GM21447 (cell line): ENCODE data around the gene AFF2.
"Not testable (repeated sequence)": the region's sequence is repeated elsewhere in the genome, so short reads cannot be mapped to it uniquely, and the experiment has no call there.

ENCODE experiments used
- ATAC-seq: cut with Tn5 transposase; IDR thresholded peaks from one replicate; pipeline ENCODE4 v1.9.1; 2021; ENCODE audit not compliant: unreplicated experiment

The AFF2 gene

DNA sequence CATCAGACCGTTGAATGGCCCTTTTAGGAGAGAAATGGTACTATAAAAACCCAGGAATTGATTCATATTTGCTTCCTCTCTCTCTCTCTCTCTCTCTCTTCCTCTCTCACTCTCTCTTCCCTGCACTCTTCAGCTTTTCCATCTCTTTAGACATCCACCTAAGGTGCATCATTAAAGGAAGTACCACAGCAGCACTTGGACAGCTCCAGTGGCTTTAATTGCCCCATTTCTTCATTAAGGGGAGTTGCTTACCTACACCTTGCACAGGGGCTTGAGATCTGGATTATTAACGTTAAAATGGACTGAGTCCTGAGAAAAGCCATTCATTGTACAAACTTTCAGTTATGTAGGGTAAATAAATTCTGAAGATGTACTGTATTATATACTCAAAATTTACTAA, 323.6 kb downstream of the AFF2 start:
- ATAC-seq, result no peak

DNA sequence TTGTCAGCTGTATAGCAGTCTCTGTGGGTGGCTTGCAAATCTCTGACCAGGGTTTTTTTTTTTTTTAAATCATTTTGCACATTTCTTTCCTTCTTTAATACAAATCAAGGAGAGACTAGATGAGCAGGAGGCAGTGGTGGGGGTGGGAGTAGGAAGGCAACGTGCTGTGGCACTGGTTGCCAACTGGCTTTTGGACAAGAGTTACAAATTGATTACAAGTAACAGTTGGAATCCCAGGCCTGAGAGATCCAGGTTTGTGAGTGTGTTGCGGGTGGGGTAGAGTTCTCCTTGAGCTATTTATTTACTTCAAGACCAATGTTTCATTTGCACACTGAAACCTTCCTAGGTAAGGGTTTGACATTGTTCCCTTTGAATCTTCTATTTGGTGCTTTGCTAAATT, 325.3 kb downstream of the AFF2 start:
- no peak for ATAC-seq

DNA sequence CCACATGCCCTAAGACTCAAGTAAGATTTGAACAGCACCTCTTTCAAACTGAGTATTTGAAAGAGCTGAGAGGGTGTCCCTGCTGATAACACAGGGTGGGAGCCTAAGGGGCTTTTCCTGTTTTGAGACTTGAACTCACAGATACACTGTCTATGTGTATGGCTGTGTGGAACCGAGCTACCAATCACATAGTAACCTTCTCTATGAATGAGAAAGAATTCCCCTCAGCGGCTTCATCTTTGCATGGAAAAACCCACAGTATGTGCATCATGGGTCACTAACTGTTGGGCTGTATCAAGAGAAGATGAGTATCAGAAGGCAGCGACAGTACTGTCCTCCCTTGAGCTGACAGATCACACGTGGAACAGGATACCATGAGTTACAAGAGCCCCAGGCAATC, 336.3 kb downstream of the AFF2 start:
- no peak for ATAC-seq

DNA sequence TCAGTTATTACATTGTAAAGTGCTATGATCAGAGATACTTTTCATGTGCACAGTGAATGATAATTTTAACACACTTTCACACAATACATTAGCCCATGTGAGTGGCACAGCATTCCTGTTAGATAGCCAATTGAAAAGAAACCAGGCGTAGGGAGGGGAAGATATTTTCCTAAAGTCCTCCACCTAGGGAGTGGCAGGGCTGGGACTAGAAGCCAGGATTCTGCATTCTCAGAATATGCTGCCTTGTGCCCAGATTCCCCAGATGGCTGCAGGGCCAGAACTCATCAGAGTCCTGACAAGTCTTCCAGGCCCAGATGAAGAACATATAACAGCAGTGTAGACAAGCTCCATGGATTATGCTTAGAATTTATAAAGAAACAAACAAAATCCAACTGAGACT, 350.2 kb downstream of the AFF2 start:
- ATAC-seq, result no peak

DNA sequence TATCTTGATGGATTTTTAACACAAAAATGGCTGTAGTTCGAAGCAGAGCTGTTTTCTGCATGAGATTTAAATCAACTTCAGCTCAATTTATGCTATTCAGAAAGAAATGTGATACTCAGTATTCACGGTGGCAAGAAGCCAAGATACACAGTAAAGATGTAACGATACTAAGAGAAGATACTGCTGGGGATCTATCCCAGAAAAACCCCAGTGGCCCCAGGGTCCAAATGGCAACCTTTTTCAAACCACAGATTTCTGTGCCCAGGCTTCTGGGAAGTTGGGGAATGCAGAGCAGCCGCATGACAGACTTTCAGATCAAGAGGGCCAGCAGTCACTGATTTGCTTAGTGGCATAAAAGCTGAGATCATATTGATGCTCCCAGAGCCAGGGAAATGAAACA, 353.9 kb downstream of the AFF2 start:
- ATAC-seq, result no peak

DNA sequence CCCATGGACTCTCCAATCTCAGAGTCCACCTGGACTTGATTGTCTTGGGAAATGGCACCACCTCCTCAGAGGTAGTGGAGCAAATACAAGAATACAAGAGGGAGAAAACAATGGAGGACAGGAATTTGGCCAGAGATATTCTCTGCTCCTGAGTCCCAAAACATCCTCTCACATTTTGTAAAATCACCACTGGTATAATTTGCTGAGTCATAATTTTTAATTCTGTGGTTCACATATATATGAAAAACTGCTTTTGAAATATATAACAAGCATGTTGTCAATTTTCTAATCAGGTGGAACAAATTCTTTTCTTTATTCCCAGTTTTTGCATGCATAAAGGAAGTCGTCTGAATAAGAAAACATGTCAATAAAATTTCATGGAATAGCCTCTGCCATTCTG, 356.1 kb downstream of the AFF2 start:
- ATAC-seq, result no peak

DNA sequence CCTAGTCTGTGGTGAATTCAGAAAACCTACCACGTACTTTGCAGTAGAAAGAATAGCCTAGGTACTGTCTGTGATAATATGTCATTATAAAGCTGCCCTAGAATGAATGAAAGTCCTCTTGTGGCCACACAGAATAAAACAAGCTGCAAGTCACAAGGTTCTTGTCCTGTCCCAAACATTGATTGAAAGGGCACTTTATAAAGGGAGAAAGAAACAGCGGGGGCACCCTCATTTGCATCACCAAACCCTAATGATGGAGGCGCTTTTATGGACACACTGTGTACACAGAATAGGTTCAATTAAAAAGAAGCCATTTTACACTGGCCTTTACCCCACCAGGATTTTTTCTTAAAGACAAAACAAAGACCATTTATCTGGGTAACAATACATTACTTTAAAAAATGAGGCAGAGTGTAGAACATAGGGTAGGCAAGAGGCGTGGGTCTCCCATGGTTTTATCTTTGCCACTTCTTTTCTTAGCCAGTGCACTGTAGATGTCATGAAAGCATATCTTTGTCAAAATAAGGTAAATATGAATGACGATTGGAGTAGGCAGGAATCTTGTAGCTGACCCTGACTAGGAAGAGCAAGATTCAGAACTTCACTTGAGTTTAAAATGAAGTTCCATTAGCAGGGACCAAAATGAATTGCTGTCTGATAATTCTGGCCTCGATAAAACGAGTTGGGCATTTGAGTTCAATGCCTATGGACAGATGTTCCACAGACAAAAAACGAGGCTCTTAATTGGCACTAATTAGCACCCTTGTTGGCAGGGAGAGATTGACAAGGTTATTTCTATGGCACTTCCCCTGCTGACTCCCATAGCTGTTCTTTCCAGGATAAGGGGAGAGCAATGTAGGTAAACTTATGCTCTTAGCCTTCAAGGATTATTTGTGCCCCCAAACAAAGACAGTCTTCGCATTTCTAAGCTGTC, 365.1 kb downstream of the AFF2 start:
- no peak for ATAC-seq

DNA sequence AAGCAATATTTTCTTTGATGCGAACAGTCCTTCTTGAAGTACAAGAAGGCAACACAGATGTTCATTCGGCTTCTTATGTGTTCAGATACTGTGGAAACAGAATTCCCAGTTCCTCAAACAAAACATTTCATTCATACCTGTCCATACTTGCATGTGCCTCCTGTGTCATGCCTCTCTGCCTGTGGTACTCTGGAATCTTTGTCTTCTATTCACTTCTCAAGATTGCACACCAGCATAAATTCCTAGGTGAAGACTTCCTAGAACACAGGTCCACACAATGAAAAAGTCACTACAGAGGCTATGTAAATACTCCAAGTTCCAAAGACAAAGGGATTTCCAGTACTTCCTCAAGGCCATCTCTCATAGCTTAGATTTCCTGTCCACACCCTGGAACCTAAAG, 367.2 kb downstream of the AFF2 start:
- no peak for ATAC-seq

DNA sequence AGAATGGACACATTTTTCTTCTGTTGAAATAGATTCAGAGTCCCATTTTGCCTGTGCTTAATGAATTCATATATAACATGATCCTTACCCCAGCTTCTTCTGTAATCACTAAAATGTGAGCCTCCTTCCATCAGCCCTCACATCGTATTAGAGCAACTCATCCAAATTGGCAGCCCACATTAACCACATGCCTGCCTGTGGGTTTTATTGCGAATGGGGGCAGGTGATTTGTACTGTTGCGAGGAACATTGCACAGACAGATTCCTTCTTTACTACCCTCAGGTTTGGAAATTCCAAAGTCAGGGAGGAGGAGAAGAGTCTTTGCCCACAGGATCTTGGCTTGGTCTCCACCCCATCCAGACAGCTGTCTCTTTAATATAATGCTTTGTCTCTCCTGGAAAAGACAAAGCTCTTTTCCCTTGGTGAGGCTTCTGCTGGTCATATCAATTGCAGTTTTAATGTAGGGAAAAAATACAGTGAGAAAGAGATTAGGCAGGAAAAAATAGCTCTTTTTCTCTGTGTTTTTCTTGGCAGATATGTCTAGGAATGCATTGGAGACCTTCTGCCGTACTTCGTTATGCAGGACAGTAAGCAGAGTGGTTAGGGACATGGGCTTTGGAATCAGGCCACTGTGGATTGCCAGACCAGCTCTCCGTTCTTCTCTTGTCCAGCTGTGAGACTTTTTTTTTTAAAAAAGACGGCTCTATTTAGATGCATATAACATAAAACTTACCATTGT, 371.2 kb downstream of the AFF2 start:
- no peak for ATAC-seq

DNA sequence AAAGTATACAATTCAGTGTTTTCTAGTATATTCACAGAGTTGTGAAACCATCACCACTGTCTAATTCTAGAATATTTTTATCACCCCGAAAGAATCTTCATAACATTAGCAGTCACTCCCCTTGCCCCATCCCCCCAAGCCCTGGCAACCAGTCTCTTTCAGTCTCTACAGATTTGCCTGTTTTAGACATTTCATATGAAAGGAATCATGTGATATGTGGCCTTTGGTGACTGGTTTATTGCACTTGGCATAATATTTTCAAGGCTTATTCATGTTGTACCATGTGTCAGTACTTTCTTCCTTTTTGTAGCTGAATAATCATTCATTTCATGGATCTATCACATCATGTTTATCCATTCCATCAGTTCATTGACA, 371.7 kb downstream of the AFF2 start:
- ATAC-seq, result no peak

DNA sequence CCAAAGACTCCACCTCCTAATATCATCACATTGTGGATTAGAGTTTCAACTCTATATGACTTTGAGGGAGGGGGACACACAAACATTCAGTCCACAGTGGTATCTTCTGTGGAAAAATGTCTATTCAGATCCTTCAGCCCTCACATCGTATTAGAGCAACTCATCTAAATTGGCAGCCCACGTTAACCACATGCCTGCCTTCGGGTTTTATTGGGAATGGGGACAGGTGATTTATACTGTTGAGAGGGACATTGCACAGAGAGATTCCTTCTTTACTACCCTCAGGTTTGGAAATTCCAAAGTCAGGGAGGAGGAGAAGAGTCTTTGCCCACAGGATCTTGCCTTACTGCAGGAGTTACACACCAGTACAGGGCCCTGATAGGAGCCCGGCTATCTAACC, 372.5 kb downstream of the AFF2 start:
- no peak for ATAC-seq

DNA sequence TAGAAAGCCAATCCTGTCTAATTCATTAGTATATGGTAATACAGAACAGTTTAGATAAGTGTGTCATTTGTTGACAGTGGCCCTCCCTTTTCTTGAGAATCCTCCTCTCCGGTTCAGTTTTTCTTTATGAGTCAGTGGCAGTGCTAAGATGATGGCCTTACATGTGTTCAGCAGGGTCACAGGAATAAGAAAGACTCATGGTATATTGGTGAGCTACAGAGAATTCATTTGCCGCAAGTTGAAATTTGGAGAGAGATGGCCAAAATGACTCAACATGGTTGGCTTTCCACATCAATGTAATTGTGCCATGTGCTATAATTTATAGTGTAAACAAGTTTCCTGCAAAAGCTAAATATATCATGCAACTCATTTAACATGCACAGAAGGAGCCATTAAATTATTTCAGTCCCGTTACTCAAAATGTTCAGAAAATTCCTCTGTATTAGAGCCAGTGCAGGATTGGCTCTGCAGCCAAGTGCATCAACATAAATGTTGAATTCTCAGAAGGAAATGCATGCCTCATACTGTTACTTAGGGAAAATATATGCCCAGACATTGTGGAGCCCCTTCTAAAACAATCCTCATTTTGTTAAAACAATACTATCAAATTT, 374.3 kb downstream of the AFF2 start:
- no peak for ATAC-seq

DNA sequence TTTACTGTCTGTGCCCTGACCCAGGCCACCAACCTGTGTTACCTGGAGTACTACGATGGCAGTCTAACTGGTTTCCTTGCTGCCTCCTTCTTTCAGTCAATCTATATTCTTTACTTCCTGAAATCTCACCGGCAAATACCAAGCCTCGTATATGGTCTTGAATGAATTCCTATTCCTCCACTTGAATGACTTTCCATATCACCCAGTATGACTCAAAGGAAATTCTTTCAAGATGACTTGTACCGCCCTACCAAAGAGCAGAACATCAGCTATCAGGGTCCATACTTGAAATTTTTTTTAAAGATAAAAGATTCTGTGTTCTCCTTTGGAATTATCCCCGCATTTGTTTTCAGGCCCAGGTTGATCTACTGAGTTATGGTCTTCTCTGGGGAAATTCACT, 378.0 kb downstream of the AFF2 start:
- no peak for ATAC-seq

DNA sequence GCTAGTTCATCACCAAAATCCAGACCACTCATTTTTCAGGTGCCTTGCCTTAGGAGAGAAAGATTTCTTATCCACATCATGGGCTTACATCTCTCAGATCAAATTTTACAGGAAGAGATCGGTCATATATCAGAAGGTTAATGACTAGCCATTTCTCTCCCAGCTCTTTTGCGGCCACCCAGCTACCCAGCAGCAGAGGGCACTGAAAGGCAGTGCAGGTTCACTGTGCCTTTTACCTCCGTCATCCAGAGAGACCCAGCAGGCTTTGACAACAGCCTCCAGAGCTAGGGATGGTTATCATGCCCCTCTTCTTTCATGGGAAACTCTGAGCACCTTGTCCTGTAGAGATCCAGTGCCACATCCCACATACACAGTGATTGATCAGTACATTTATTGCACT, 384.8 kb downstream of the AFF2 start:
- ATAC-seq, result no peak

DNA sequence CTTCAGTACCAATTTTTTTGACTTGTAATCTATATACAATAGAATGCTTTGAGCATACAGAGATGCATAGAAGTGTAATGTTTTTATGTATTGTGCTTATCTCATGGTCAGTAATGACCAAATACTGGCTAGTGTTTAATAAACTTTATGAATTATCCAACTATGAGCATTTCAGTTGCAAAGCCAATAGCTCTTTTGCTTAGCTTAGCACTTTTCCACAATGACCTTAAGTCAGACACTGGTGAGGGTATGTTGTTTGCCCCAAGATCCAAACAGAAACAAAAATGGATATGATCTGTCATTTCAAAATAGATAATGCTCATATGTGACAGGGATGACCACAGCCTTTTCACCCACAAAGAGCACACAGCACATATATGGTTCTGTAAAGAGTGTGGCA, 393.0 kb downstream of the AFF2 start:
- no peak for ATAC-seq

DNA sequence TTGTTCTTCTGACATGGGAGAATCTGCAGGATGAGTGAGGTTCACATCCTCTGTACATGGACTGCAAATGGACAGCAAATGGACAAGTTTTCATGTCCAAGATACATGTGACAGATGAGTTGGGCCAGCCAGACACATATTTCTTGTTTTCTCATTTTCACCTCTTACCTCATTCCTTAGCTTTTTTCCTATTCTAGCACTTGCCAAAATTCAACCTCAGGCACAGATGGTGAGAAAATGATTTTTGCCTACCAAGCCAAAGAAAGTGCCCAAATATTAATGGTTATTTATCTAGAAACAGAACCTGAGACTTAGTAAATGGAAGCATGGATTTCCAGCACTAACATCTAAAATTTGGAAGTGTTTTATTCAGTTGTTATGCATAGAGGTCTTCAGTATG, 402.2 kb downstream of the AFF2 start:
- no peak for ATAC-seq

DNA sequence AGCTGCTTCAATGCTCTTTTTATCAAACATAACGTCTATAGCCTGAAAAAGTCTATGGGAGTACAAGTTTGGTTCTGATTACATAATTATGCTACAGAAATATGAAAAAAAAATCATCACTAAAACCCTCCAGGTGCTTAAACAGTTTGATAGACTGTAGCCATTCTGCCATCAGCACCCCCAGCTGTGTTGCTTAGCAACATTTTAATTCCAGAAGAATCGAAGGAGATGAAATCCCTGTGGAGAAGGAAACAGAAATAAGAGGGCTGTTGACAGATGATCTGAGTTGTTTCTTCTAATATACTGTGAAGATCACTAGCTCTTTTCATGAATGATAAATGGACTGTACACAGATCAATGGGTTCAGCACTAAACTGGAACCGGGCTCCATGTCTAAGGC, 402.8 kb downstream of the AFF2 start:
- no peak for ATAC-seq

DNA sequence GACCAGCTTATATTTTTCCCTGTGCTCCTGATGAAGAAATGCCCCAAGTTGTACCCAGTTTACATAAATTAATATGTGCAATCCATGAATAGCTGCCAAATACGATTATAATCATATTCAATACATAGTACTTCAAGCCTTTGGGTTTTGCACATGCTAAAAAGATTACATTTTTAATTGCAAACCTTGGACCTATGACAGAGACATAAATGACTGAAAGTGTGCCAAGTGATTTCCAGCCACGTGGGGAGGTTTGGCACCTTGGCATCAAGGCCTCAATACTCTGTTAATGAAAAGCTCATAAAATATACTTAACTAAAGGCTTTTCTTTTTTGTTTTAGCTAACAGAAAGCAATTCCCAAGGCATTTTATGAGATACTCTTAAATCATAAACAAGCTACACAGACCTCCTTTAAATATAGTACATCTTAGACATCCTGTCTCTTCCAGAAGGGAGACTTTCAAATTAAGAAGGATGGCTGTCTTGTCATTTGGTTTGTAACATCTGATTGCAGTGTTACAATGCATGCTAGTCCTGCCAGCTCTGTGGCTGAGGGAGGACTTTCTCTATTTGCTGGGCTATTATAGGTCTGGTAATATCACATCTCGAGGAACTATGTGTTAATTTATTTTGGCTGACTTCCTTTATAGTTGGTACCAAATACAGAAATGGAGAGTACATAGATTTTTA, 404.1 kb downstream of the AFF2 start:
- ATAC-seq, result no peak

DNA sequence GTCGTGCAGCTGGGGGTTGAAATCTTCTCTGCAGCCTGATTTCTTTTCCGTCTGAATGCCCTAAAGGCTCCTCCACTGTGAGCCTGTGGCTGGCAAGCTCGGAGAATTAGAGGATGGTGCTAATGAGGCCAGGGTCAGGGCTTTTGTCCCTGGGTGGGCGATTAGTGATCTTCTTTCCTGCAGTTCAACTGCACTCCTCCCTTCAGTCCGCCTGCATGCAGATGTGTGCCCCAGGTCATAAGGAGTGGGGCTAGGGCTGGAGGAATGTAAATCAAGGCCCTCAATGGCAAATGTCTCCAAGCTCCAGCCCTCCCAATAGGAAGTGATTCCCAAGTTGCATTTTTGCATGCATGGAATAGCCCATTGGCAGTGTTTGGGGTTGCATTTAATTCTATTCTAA, 405.0 kb downstream of the AFF2 start:
- ATAC-seq, result no peak

DNA sequence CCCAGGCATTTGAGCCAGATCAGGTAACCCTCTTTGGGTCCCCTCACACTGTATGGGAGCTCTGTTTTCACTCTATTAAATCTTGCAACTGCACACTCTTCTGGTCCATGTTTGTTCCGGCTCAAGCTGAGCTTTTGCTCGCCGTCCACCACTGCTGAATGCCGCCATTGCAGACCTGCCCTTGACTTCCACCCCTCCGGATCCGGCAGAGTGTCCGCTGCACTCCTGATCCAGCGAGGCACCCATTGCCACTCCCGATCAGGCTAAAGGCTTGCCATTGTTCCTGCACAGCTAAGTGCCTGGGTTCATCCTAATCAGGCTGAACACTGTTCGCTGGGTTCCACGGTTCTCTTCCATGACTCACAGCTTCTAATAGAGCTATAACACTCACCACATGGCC, 406.2 kb downstream of the AFF2 start:
- ATAC-seq, result not testable (repeated sequence)

DNA sequence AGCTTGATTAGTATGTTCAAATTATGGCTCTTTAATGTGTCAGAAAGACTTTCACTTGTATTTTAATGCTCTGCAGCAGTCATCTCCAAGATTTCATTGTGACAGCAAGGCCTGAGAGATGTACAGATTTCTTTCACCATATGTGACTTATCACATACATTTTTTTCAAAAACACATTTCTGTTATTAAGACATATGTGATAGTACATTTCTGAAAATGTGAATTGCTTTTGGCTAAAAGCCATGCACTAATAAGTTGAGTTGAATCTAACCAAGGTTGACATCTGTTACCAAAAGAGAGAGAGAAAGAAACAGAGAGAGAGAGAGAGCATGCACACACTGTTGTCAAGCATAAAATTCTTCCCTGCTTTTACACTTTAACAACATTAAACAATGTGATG, 409.3 kb downstream of the AFF2 start:
- no peak for ATAC-seq
